GM21717 (cell line): Measurements from ENCODE around the gene PIGA.
"Not testable (repeated sequence)": the region's sequence is repeated elsewhere in the genome, so short reads cannot be mapped to it uniquely, and the experiment has no call there.

ENCODE experiments used
- ATAC-seq: cut with Tn5 transposase; IDR thresholded peaks from one replicate; pipeline ENCODE4 v1.9.1; 2021; ENCODE audit warnings: mild to moderate bottlenecking, moderate library complexity; ENCODE audit not compliant: unreplicated experiment

The PIGA gene

DNA sequence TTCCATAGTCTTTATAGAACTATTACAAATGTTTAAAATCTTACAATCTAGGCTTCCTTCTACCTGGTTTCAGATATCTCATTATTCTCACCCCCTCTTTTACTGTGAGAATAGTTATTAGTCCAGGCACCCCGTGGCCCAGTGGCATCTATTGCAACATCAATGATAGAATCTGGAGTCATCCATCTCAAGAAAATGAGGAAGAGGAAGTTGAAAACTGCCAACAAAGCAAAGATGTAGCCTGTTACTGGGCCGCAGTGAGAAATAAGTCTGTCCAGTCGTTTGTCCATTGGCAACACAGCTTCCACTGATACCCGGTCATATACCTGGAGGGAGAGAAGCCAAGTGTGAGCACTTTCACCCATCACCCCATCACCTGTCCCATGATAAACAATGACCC is 13.9 kb downstream of the PIGA start:
- ATAC-seq = no peak

DNA sequence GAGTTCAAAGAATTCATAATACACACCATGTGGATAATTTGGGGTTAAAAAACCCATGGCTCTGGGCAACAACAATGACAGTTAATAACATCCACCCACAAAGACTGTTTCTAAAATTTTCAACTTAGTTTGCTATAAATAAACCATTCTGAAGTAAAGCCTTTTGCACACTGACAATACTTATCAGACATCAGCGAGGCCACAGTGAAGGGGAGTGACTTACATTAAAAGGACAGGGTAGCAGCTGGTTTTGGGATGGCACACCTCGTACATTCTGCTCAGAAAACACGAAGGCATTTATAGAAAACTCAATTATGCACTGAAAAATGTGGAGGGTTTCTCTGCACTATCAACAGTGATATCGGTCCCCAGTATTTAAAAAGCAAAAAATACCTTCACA is 15.0 kb downstream of the PIGA start:
- ATAC-seq = no peak

DNA sequence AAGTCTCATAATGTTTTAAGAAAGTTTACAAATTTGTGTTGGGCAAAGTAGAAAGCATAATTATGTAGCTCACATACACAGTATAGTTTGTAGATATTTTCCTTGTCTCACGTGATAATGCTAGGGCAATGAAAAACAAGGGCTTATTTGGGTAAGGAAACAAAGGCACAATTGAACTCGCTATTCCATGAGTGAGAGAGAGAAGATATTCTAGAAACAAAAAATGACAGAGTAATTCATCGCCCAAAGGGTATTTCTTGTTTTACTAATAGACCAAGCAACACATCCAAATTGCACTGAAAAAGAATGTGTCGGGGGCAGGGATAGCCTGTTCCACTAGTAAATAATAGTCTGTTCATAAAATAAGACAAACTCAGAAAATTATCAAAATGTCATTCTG is 16.2 kb downstream of the PIGA start:
- ATAC-seq = no peak

DNA sequence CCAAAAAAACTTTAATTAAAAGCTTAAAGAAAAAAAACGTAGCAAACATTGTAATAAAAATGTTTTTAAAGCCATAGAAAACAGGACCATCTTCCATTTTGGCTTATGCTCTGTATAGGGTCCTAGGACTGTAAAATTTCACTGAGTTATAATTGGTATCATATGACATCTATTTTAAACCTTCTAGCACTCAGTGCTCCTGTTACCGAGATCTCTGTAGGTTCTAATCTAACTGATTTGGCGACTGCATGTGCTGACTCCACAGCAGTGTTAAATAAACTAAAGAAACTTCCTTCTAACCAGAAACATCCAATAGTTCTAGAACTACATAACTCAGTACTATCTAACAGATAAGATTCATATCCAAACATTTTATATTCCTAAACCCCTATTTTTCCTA is 19.8 kb downstream of the PIGA start, which contains the start of gene ASB11:
ASB11 (minus strand) TSS at position 132 of the 400 bp plus-strand sequence; CDS start at position 97, 35 bp downstream.
- no peak for ATAC-seq

DNA sequence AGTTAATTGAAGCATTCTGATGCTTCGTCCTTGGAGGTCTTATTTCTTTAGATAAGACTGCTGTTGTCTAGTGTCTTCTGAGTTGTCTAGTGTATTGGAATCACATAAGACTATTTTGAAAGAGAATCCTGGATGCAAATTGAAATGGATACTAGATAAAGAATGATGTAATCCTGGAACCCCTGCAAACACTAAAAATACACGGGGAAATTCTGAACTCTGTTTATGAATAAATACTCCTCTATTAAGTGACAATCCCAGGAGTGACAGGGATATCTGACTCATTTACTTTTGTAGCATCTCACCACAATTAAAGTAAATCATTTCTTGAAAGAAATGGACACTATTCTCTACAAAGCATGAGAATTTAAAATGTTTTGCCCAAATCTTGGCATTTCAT is 20.9 kb downstream of the PIGA start:
- ATAC-seq = no peak

DNA sequence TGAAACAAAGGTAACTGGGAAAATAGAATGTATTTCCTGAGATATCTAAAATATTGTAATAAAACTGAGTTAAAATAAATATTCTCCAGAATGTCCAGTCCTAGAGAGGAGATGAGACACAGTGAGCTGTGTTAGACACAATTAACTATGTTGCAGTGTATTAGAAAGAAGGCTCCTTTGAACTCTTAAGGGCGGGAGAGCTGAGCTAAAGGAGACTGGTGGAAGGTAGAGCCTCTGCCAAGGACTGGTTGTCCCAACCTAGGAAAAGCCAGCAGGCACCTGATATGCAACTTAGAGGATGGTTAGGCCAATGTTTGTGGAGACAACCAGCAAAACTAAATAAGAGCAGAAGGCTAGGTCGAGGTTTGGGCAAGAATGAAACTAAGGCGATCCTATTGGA is 24.2 kb downstream of the PIGA start:
- ATAC-seq = no peak

DNA sequence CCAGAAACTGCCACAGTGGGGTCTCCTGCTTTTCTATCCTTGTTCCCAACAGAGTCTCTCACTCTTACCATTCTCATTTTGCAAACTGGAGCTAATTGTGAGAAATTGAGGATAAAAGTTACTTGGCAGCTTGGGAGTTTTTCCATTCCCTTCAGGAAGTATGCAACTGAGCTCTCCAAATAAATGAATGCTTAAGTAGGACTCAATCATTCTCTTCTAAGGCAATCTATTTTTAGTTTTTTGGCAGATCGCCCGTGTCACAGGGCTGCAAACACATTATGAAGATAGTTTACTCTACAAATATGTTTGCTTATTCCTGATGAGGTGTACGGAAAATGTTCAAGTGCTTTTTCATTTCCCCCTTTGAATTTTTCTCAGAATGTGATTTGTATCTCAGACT is 25.2 kb downstream of the PIGA start:
- ATAC-seq = no peak

DNA sequence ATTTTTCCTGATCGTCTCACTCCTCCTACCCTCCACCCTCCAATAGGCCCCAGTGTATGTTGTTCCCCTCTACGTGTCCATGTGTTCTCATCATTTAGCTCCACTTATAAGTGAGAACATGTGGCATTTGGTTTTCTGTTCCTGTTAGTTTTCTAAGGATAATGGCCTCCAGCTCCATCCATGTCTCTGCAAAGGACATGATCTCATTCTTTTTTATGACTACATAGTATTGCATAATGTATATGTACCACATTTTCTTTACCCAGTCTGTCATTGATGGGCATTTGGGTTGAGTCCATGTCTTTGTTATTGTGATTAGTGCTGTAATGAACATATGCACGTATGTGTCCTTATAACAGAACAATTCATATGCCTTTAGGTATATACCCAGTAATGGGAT is 29.4 kb downstream of the PIGA start:
- not testable (repeated sequence) for ATAC-seq

DNA sequence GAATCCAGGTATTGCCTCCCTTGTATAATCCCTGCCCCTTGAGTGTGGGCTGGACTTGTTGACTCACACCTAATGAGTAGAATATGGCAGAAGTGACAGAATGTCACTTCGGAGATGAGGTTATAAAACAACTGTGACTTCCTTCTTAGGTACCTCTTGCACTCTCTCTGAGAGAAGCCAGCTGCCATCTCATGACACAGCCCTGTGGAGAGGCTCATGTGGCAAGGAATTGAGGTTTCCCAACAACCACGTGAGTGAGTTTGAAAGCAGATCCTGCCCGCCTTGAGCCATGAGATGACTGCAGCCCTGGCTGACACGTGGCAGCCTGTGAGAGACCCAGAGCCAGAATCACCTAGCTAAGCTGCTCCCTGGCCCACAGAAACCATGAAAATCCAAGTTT is 33.4 kb downstream of the PIGA start:
- no peak for ATAC-seq

DNA sequence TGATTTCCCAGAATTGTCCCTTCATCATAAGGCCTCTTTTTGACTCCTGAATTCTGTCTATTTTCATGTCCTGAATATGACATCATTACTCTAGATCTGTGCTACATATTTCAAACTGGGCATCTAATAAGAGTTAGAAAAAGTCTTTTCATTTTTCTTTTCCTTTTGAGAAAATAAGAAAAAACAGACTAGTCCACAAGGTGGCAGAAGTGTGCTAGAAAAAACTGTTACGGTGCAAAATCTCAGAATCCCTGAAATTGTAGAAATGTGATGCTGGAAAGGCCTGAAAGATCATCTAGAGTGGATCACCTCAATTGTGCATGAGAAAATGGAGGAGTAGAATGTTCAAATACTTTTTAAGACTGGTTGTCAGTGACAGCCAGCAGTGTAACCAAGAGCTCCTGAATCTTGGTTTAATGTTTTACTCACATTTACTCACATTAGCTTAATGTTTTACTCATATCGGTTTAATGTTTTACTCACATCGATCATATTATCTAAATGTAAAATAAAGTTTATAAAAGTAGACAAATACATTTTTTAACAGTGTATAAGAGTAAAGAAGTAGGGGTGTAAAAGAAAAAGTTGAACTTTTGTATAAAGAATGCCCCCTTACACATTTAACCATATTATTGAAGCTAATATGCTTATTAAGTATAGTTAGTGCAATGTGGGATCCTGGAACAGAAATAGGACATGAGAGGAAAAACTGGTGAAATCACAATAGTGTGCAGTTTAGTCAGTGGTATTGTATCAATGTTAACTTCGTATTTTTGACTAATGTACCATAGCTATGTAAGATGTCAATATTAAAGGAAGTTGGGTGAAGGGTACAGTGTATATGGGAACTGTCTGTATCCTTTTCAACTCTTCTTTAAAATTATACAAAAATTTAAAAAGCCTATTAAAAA is 35.1 kb downstream of the PIGA start:
- no peak for ATAC-seq

DNA sequence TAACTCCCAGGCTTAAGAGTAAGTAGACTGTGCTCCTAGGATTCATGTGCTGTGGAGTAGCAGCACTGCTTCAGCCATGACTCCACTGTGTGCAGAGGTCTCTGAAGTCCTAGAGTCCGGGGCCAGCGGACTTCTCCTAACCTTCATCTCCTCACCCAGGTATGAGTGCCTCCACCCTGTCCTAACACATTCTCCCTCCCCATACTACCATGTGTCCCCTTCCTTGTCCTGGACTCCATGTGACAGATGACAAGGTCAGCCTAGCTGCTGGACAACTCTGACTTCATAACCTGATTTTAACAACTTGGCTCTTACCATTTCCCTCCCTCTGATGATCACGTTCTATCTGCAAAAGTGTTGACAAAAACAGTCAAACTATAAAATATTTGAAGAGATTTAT is 36.5 kb downstream of the PIGA start:
- ATAC-seq = no peak

DNA sequence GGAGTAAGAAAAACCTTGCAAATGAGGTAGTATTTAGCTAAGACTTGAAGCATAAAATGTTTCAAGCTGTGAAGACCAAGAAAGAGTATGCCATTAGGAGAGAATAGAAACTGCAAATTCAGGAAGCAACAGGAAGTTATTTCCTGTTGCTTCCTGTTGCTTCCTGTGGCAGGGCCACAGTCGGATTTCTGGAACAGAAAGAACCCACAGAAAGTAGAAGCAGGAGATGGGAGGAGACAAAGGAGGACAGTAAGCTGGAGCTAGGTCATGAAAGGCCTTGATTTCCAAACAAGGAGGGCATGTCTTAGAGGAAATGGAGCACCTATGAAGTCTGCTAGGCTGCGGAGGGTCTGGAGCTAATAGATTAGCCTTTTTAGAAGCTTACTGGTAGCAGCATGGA is 37.1 kb downstream of the PIGA start:
- ATAC-seq = no peak

DNA sequence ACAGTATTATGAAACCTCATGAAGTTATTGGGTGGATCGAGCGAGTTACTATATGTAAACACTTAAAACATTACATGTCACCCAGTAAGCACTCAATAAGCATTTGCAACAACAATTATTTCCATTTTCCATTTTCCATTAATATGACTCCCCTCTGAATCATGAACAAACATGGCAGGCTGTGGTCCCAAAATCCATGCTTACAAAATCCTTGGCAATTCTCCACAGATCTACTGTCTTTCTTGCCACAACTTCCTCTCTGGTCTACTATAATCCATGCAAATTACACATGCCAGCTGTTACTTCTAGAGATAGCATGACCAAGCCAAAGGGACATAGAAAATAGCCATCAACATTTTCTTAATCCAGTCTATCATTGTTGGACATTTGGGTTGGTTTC is 41.9 kb downstream of the PIGA start:
- no peak for ATAC-seq

DNA sequence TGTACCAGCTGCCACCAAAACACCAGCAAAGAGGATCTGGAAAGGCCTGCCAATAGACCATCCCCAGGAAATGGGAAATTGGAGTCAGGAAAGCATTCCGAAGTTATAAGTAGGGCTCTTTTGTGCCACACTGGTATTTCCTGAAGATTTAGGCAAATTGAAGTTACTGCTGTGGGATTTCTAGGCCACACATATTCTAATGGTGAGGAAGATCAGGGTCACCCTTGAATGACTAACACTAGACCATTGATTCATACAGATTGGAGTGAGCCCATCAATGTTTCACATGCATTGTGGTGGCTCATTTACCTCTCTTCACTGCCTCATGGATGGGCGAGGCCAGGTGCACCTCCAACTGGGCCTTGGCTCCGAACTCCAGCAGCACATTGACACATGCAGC is 42.5 kb downstream of the PIGA start:
- no peak for ATAC-seq

DNA sequence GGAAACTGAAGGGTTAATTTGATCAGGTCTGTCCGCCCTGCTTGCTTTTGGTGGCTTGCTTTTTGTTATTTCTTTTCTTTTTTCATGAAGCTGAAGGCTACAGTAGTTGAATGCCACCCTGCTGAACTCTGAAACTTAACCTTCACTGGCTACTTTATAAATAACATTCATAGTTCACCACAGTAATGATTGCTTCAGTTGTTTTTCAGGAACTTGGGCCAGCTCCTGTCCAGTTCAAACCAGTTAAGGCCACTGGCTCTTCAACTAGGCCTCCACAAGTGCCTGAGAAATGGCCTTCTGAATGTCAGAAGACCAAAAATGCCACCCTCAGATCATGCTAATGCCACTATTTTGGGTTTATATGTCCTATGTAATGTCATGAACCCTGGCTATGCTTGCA is 57.7 kb downstream of the PIGA start:
- ATAC-seq = no peak

DNA sequence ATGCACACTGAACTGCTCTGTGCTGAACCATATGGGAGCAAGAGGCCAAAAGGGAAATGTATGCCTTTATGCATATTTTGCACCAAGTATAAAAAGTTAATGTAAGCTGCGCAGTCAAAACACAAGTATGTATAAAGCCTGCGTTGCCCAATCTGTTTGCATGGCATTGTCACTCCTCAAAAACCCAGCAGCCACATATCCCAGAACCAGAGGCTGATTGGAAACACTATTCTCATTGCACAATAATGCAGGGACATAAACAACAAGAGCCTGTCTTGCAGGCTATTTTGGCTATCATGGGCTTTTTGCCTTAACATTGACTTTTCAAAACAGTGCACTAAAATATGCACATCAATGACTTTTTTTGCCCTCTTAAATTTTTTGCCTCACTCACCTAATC is 60.4 kb downstream of the PIGA start:
- ATAC-seq = no peak

DNA sequence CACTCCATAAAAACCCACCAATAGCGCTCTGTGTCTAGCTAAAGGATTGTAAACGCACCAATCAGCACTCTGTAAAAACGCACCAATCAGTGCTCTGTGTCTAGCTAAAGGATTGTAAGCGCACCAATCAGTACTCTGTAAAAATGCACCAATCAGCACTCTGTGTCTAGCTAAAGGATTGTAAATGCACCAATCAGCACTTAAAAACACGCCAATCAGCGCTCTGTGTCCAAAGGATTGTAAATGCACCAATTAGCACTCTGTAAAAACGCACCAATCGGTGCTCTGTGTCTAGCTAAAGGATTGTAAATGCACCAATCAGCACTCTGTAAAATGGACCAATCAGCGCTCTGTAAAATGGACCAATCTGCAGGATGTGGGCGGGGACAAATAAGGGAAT is 62.0 kb downstream of the PIGA start:
- not testable (repeated sequence) for ATAC-seq

DNA sequence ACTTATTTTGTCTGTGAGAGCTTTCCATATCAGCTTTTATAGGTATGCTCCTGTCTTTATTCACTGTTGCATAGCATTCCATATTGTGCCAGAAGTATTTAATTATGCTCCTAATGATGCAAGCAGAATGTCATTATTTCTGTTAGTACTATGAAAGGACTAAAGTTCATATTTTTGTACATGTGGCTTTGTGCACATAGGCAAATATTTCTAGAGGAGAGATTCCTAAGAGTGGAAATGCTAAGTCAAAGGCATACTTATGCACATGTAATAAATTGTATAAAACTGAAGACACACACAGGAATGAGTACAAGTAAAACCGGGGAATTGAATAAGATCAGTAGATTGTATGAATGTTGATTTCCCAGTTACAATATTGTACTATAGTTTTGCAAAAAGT is 63.6 kb downstream of the PIGA start:
- no peak for ATAC-seq

DNA sequence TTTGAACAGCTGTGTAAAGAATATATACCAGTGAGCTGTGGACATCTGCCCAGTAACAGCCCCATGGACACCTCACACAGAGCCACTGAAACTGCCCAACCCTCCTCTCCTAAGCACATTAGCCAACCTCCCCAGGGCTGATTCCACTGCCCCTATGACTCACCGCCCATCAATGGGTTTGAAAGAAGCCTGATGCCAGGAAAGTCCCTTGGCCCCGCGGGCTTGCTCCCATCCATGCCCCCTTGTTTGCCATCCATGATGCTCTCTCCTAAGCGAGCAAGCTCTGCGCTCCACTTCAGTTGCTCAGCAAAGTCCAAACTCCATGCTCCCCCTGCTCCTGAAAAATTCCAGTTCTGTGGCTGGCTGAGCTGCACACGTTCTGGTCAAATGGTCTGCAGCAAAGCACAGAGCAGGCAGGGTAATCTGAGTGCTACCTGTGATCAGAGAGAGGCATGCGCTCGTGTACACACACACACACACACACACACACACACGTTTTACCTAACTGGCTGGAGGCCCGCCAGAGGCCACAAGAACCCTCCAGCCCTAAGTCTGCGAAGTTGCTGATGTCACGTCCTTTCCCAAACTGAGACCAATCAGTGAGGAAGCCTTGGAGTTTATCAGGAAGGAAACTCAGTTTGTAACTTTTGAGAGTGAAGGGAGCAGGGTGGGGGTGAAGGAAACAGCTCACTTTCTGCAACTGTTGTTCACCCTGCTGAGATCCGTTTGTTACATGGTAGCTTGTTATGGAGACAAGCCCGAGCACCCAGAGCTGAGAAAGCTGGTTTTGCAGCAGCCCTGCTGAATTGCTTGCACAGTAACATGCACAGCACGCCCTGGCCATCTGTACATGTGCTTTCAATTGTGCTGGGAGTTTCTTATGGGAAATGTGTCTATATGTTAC is 65.5 kb downstream of the PIGA start, which contains the start of gene ASB9:
ASB9 (minus strand) TSS at position 466 of the 904 bp plus-strand sequence; CDS start at position 257, 209 bp downstream.
- peak; percentile 44 for ATAC-seq
